Uterus (tissue), 2 donors: Measurements from ENCODE around the gene TMEM269.

Source experiments
- CTCF ChIP-seq, 4 experiments: fragments of 200-600 bp in 2 of 4; fragments of 450-650 bp in 2 of 4; sonication (generic) in 2 of 4; IDR thresholded peaks; one replicate each; pipeline ENCODE4 v1.5.1; 2016 to 2019; ENCODE audit warnings: antibody characterized with exemption in 4 of 4, mild to moderate bottlenecking in 2 of 4, moderate library complexity in 1 of 4
- POLR2A ChIP-seq, 2 donors: fragments of 450-650 bp; IDR thresholded peaks; one replicate each; pipeline ENCODE4 v1.6.1; 2016; ENCODE audit warnings: antibody characterized with exemption in 2 of 2, mild to moderate bottlenecking in 1 of 2, moderate library complexity in 1 of 2

GRCh38 chr1:42748021-42748420 lies 36.8 kb upstream of the TMEM269 start:
- TF ChIP-seq POLR2A (IDR thresholded peaks at IDR 0.05), result no peak
- no peak for TF ChIP-seq CTCF (IDR thresholded peaks at IDR 0.05)
